Measurements from ENCODE around the gene RASGRP1. TPM values are rescaled to one million over a fixed set of nuclear protein-coding genes. Genes with fewer than 3 reads are reported as not detected.

The RASGRP1 gene
- total RNA-seq, 3 donors from 2014 or later (not counting 1 experiment from before 2014, with no cell fraction given): 65.9 to 122 (median 96.5) TPM

DNA sequence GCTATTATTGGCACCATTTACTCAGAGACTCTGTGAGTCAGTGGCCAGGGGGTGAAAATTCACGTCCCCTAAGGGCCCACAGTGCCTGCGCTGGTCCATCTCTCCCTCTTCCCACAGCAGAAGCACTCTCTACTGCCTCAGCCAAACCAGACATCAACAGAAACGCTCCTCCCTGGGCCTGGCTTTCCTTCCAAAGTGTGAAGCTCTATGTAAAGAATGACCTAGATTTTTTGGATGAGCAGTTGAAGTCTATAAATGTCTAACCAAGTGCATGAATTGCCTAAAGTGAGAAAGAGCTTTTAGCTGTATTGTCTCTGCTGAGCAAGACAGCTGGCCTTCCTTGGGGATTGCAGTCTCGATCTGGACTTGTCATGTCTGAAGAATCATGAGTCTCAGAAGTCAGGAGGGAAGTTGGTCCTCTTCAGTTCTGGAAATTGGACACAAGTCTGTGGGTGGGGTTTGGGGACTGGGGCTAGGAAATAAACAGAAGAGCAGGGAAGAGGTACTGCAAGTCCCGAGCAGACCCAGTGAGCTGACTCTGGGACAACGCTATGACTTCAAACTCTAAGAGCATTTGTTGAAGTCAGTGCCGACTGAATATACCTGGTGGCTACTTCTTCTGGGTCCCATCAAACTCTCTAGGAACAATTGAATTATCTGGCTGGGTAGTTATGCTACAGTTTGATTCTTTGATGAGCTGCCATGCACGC lies 29.0 kb downstream of the RASGRP1 start:
- Mint-ChIP-seq H3K9me3 (no peaks in the 10 kb centered on the region), H3K27ac (peak overlapping the region; percentile 17 to 82), H3K4me1 (peaks cover 93 to 96% of the 10 kb centered on the region in 2 donors), H3K4me3 (peak overlapping the region; percentile 60), H3K27me3 (ENCODE audit: low read depth in 2 of 2) (no peaks in the 10 kb centered on the region), H3K36me3 (no peaks in the 10 kb centered on the region)
- H3K36me3 ChIP-seq (ENCODE audit: control insufficient read depth, insufficient read depth, low read length): peaks cover 9% of the 10 kb centered on the region
- intact Hi-C loops (cut with micrococcal nuclease): no loop called here
- no peaks in the 10 kb centered on the region for H3K27me3 ChIP-seq (ENCODE audit: control insufficient read depth, insufficient read depth, low read length)
- ATAC-seq: no peak
- WGBS (ENCODE audit: insufficient coverage): 88% methylated on average over 8 of the region's 8 CpGs
- TF ChIP-seq, protein P1, sequence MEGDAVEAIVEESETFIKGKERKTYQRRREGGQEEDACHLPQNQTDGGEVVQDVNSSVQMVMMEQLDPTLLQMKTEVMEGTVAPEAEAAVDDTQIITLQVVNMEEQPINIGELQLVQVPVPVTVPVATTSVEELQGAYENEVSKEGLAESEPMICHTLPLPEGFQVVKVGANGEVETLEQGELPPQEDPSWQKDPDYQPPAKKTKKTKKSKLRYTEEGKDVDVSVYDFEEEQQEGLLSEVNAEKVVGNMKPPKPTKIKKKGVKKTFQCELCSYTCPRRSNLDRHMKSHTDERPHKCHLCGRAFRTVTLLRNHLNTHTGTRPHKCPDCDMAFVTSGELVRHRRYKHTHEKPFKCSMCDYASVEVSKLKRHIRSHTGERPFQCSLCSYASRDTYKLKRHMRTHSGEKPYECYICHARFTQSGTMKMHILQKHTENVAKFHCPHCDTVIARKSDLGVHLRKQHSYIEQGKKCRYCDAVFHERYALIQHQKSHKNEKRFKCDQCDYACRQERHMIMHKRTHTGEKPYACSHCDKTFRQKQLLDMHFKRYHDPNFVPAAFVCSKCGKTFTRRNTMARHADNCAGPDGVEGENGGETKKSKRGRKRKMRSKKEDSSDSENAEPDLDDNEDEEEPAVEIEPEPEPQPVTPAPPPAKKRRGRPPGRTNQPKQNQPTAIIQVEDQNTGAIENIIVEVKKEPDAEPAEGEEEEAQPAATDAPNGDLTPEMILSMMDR (IDR thresholded peaks at IDR 0.05): no peak
- no peaks in the 10 kb centered on the region for H3K9me3 ChIP-seq (ENCODE audit: control insufficient read depth, insufficient read depth, low read length)
- no peak overlapping the region for H3K4me3 ChIP-seq (ENCODE audit: low read length)
- DNase-seq: no peak
- H3K4me1 ChIP-seq (ENCODE audit: control insufficient read depth, insufficient read depth, low read length): peaks cover 54% of the 10 kb centered on the region
- no peak overlapping the region for H3K27ac ChIP-seq (ENCODE audit: low read length)

DNA sequence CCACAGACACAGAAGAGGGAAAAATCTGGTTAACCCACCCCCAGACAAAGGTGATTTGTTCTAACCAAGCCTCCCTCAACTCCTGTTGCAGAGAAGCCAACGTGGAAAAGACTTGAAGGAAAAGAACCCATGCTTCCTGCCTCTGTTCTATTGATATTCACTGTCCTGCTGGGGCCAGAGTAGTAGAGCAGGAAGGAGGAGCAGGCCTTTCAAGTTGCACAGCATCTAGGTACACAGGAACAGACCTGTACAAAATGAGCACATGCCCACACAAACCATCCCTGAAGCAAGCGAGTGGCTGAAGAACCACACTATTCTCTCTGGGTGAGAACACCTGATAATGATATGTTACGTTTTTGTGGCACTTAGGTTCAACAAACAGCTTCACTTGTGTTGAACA lies 29.9 kb downstream of the RASGRP1 start:
- peaks cover 49% of the 10 kb centered on the region for H3K4me1 ChIP-seq (ENCODE audit: control insufficient read depth, insufficient read depth, low read length)
- no peaks in the 10 kb centered on the region for H3K27me3 ChIP-seq (ENCODE audit: control insufficient read depth, insufficient read depth, low read length)
- 54% methylated on average over 3 of the region's 3 CpGs for WGBS (ENCODE audit: insufficient coverage)

DNA sequence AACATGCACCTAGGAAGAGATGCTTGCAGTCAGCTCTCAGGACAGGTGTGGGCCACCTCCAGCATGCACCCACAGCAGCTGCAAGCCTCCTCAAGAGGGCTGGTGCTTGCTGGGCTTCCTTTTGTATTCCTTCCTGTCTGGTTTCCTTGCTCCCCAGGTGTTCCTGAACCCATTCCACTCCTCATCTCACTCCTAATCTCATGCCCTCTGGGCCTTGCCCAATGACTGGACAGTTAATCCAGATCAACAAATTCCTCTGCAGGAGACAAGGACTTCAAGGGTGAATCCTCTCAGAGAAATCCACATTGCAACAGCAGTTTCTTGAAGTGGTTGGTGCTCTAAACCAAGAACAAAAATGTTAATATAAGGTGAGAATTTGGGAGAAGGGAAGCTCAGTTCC lies 30.7 kb downstream of the RASGRP1 start:
- Mint-ChIP-seq H3K27me3 (ENCODE audit: low read depth in 2 of 2) (no peaks in the 10 kb centered on the region), H3K4me3 (no peak overlapping the region), H3K27ac (peak overlapping the region; percentile 17 to 82), H3K36me3 (no peaks in the 10 kb centered on the region), H3K9me3 (no peaks in the 10 kb centered on the region), H3K4me1 (peaks cover 98% of the 10 kb centered on the region in 2 donors)
- Histone ChIP-seq H3K9me3 (ENCODE audit: control insufficient read depth, insufficient read depth, low read length) (no peaks in the 10 kb centered on the region), H3K27me3 (ENCODE audit: control insufficient read depth, insufficient read depth, low read length) (no peaks in the 10 kb centered on the region), H3K36me3 (ENCODE audit: control insufficient read depth, insufficient read depth, low read length) (peaks cover 12% of the 10 kb centered on the region), H3K4me3 (ENCODE audit: low read length) (no peak overlapping the region), H3K27ac (ENCODE audit: low read length) (no peak overlapping the region), H3K4me1 (ENCODE audit: control insufficient read depth, insufficient read depth, low read length) (peaks cover 47% of the 10 kb centered on the region)
- no peak for DNase-seq
- ATAC-seq: no peak
- intact Hi-C loops (cut with micrococcal nuclease): loop anchor here (5.0 kb wide), 2 partner anchors 37 to 38 kb away; no protein-coding TSS in a partner anchor
- TF ChIP-seq, protein P1 (IDR thresholded peaks at IDR 0.05): no peak

More for the DNA sequence above, 29.9 kb downstream of the RASGRP1 start:
- Mint-ChIP-seq H3K27me3 (ENCODE audit: low read depth in 2 of 2) (no peaks in the 10 kb centered on the region), H3K4me3 (no peak overlapping the region), H3K36me3 (no peaks in the 10 kb centered on the region), H3K9me3 (no peaks in the 10 kb centered on the region), H3K27ac (peak overlapping the region; percentile 17 to 82), H3K4me1 (peaks cover 95 to 97% of the 10 kb centered on the region in 2 donors)
- DNase-seq (no peak), ATAC-seq (no peak)
- Histone ChIP-seq H3K9me3 (ENCODE audit: control insufficient read depth, insufficient read depth, low read length) (no peaks in the 10 kb centered on the region), H3K27ac (ENCODE audit: low read length) (no peak overlapping the region), H3K4me3 (ENCODE audit: low read length) (no peak overlapping the region), H3K36me3 (ENCODE audit: control insufficient read depth, insufficient read depth, low read length) (peaks cover 11% of the 10 kb centered on the region)
- intact Hi-C loops (cut with micrococcal nuclease): loop anchor here (5.0 kb wide), 2 partner anchors 37 to 38 kb away; no protein-coding TSS in a partner anchor
- TF ChIP-seq, protein P1 (IDR thresholded peaks at IDR 0.05): no peak
